22Rv1 (cell line): ENCODE results near the gene SESTD1.

Source experiments
- ZFX ChIP-seq: fragments of 450-650 bp; IDR thresholded peaks from 2 replicates; pipeline ENCODE4 v1.6.1; 2017; ENCODE audit warnings: antibody characterized with exemption, borderline replicate concordance
- TF ChIP-seq, protein P1 (sequence below): fragments of 450-650 bp; IDR thresholded peaks from 2 replicates; pipeline ENCODE4 v1.5.1; 2017; ENCODE audit warnings: mild to moderate bottlenecking

DNA sequence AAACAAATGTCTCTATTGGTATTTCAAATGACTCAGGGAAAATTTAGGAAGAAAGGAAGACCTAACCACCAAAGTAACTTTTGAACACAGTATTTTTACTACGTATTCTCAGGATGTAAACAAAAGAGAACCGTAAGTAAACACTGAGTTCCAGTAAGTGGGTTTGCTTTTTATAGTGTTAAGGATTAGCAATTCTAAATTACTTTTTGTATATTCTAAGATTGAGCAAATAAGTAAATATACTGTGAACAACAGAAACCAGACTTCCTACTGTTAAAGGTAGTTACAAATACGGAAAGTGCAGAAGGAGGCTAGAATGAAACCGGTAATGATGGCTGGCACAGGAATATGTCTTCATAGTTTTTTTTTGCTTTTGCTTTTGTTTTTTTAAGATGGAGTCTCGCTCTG lies 31.5 kb downstream of the SESTD1 start:
- TF ChIP-seq, protein P1, sequence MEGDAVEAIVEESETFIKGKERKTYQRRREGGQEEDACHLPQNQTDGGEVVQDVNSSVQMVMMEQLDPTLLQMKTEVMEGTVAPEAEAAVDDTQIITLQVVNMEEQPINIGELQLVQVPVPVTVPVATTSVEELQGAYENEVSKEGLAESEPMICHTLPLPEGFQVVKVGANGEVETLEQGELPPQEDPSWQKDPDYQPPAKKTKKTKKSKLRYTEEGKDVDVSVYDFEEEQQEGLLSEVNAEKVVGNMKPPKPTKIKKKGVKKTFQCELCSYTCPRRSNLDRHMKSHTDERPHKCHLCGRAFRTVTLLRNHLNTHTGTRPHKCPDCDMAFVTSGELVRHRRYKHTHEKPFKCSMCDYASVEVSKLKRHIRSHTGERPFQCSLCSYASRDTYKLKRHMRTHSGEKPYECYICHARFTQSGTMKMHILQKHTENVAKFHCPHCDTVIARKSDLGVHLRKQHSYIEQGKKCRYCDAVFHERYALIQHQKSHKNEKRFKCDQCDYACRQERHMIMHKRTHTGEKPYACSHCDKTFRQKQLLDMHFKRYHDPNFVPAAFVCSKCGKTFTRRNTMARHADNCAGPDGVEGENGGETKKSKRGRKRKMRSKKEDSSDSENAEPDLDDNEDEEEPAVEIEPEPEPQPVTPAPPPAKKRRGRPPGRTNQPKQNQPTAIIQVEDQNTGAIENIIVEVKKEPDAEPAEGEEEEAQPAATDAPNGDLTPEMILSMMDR, result no peak
- no peak for TF ChIP-seq ZFX
